ENCODE data around the gene PTPRN2. TPM values are rescaled to one million over a fixed set of nuclear protein-coding genes. Genes with fewer than 3 reads are reported as not detected.
"Not testable (repeated sequence)": the region's sequence is repeated elsewhere in the genome, so short reads cannot be mapped to it uniquely, and the experiment has no call there.

Gene PTPRN2
- total RNA-seq, 2 experiments from 2014 or later = 7.0 to 7.2 TPM

DNA sequence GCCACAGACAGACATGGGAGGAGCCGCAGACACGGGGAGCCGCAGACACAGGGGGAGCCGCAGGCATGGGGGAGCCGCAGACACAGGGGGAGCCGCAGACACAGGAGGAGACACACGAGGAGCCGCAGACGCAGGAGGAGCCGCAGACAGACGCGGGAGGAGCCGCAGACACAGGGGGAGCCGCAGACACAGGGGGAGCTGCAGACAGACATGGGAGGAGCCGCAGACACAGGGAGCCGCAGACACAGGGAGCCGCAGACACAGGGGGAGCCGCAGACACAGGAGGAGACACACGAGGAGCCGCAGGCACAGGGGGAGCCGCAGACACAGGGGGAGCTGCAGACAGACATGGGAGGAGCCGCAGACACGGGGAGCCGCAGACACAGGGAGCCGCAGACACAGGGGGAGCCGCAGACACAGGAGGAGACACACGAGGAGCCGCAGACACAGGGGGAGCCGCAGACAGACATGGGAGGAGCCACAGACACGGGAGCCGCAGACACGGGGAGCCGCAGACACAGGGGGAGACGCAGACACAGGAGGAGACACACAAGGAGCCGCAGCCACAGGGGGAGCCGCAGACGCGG, 313.8 kb downstream of the PTPRN2 start:
- CTCF ChIA-PET; POLR2A ChIA-PET; H3K9me3 Mint-ChIP-seq (ENCODE audit: insufficient read depth); H3K27me3 Mint-ChIP-seq (ENCODE audit: low read depth); H3K4me1 Mint-ChIP-seq (ENCODE audit: low read depth); DNase-seq; H3K36me3 Mint-ChIP-seq (ENCODE audit: low read depth); H3K27ac Mint-ChIP-seq; H3K4me3 Mint-ChIP-seq; ATAC-seq: not testable (repeated sequence)

DNA sequence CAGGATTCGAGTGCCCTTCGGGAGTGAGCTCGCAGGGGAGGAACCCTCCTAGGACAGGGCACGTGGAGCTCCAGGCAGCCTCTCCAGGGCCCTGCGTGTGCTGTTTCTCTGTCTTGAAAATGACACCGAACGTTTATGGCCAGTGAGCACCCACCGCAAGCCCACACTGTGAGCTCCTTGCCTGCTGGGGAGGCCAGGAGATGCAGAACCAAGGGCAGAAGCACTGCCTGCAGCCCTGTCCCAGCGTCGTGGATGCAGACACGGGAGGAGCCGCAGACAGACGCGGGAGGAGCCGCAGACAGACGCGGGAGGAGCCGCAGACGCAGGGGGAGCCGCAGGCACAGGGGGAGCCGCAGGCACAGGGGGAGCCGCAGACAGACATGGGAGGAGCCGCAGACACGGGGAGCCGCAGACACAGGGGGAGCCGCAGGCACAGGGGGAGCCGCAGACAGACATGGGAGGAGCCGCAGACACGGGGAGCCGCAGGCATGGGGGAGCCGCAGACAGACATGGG, 314.4 kb downstream of the PTPRN2 start:
- ChIA-PET POLR2A (no interaction called here), CTCF (no interaction called here)
- H3K4me3 Mint-ChIP-seq = no peak overlapping the region
- H3K27ac Mint-ChIP-seq = no peak overlapping the region
- H3K27me3 Mint-ChIP-seq (ENCODE audit: low read depth) = no peaks in the 10 kb centered on the region
- no peaks in the 10 kb centered on the region for H3K36me3 Mint-ChIP-seq (ENCODE audit: low read depth)
- DNase-seq (no peak), ATAC-seq (no peak)
- H3K9me3 Mint-ChIP-seq (ENCODE audit: insufficient read depth) = no peaks in the 10 kb centered on the region
- no peaks in the 10 kb centered on the region for H3K4me1 Mint-ChIP-seq (ENCODE audit: low read depth)

DNA sequence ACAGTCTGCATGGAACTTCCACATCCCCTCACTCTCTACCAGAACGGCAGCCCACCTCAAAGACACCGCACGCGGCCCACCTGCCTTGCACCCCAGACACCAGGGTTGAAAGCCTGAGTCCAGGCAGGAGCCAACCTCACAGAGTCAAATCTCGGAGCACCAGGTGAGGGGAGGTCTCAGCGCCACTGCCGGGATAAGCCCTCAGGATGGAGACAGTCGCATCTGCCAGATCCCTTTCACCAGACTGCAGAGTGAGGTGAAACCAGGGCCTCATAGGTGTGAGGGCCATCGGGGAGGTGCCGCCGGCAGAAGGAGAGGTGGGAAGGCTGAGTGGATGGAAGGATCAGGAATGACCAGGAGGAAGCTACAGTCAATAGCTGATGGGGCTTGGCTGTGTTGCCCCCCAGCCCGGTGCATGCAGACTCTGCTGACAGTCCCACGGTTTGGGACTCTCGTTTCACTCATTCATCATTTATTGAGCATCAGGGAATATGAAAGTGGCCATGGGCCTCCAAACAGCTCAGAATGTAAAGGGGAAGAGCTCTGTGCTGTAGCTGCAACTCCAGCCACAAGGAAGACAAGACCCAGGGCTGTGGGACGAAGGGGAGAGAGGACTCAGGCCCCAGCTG, 315.0 kb downstream of the PTPRN2 start:
- H3K27me3 Mint-ChIP-seq (ENCODE audit: low read depth) = no peaks in the 10 kb centered on the region
- no peak overlapping the region for H3K27ac Mint-ChIP-seq
- H3K9me3 Mint-ChIP-seq (ENCODE audit: insufficient read depth) = no peaks in the 10 kb centered on the region
- H3K4me3 Mint-ChIP-seq = no peak overlapping the region
- no peaks in the 10 kb centered on the region for H3K4me1 Mint-ChIP-seq (ENCODE audit: low read depth)
- no peak for DNase-seq
- POLR2A ChIA-PET = no interaction called here
- CTCF ChIA-PET = no interaction called here
- no peak for ATAC-seq
- H3K36me3 Mint-ChIP-seq (ENCODE audit: low read depth) = no peaks in the 10 kb centered on the region

DNA sequence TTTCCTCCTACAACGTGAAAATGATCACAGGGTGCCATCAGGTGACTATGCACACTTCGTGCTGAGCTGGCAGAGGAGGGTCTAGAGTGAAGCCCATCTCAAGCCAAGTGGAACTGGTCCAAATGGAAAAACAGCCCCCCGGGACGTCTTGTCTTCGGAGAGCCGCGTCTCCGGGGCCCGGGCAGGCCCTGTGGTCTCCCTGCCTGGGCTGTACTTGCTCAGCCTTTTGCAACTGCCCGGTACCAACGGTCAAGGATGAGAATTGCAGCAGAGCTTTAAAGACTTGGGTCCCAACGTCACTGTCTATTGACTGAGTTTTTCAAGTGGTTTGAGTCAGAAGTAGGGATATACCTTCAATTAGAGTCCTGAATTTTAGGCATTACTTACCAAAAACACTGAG, 315.5 kb downstream of the PTPRN2 start:
- CTCF ChIA-PET = no interaction called here
- Mint-ChIP-seq H3K36me3 (ENCODE audit: low read depth) (no peaks in the 10 kb centered on the region), H3K9me3 (ENCODE audit: insufficient read depth) (no peaks in the 10 kb centered on the region), H3K27me3 (ENCODE audit: low read depth) (no peaks in the 10 kb centered on the region), H3K4me1 (ENCODE audit: low read depth) (no peaks in the 10 kb centered on the region), H3K4me3 (no peak overlapping the region), H3K27ac (no peak overlapping the region)
- ATAC-seq (no peak), DNase-seq (no peak)
- POLR2A ChIA-PET = no interaction called here

DNA sequence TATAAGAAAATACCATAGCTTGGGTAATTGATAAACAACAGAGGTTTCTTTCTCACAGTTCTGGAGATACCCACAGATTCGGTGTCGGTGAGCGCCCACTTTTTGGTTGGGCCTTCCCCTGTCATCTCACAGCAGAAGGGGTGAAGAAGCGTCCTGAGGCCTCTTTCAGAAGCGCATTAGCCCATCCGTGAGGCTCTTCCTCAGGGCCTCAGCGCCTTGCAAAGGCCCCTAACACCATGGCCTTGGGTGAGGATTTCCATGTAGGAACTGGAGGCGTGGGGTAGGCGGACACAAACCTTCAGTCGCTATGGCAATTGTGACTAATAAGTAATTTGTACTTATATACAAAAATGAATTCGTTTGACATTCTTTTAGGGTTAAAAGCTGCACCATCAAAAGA, 316.0 kb downstream of the PTPRN2 start:
- DNase-seq (no peak), ATAC-seq (no peak)
- H3K36me3 Mint-ChIP-seq (ENCODE audit: low read depth) = no peaks in the 10 kb centered on the region
- ChIA-PET POLR2A (no interaction called here), CTCF (no interaction called here)
- H3K4me1 Mint-ChIP-seq (ENCODE audit: low read depth) = no peaks in the 10 kb centered on the region
- no peaks in the 10 kb centered on the region for H3K27me3 Mint-ChIP-seq (ENCODE audit: low read depth)
- no peak overlapping the region for H3K27ac Mint-ChIP-seq
- H3K9me3 Mint-ChIP-seq (ENCODE audit: insufficient read depth) = no peaks in the 10 kb centered on the region
- H3K4me3 Mint-ChIP-seq = no peak overlapping the region

DNA sequence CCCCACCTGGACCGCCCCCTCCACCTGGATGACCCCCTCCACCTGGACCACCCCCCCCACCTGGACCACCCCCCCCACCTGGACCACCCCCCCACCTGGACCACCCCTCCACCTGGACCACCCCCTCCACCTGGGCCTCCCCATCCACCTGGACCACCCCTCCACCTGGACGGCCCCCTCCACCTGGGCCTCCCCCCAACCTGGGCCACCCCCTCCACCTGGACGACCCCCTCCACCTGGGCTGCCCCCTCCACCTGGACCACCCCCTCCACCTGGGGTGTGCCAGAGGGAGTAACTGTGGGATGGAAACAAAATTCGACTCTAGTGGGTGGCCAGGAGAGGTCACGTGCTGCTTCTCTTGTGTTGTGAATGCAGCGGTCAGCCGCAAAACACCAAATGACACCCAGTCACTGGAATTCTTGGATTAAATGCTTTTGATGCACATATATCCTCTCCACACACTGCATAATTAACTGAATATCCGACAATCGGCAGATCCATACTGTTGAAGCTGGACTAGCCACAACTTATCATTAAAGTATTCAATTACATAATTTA, 316.7 kb downstream of the PTPRN2 start:
- ATAC-seq (no peak), DNase-seq (no peak)
- H3K27ac Mint-ChIP-seq = no peak overlapping the region
- POLR2A ChIA-PET = no interaction called here
- H3K9me3 Mint-ChIP-seq (ENCODE audit: insufficient read depth) = no peaks in the 10 kb centered on the region
- CTCF ChIA-PET = no interaction called here
- no peaks in the 10 kb centered on the region for H3K27me3 Mint-ChIP-seq (ENCODE audit: low read depth)
- H3K36me3 Mint-ChIP-seq (ENCODE audit: low read depth) = no peaks in the 10 kb centered on the region
- H3K4me3 Mint-ChIP-seq = no peak overlapping the region
- no peaks in the 10 kb centered on the region for H3K4me1 Mint-ChIP-seq (ENCODE audit: low read depth)

DNA sequence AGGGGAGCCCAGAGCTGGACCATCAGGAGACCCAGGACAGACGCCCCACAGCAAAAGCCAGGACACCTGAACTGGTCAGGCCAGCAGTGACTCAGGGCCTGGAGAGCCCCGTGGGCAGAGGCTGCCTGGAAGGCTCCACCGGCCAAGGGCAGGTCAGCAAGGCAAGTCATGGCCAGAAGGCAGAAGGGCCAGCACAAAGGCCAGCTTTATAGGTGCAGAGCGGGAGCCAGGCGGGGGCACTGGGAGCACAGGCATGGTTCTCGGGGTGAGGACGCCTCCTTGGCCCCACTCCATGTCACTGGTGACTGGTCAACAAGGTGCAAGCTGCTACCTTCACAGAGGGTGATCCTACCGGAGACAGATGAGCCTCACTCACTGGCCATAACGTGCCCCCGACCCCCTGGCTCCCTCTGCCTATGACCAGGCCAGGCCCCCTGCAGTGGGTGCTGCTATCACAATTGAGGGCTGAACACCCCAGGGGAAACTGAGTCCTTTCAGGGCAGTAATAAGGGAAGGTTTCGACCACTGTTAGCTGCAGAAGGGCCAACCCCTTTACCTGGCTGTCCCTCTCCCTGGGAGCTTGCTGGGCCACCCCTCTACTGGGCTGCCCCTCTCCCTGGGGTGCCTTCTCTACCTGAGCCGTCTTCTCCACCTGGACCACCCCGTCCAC, 317.4 kb downstream of the PTPRN2 start:
- ATAC-seq = no peak
- Mint-ChIP-seq H3K4me3 (no peak overlapping the region), H3K4me1 (ENCODE audit: low read depth) (no peaks in the 10 kb centered on the region), H3K27ac (no peak overlapping the region), H3K27me3 (ENCODE audit: low read depth) (no peaks in the 10 kb centered on the region), H3K9me3 (ENCODE audit: insufficient read depth) (no peaks in the 10 kb centered on the region), H3K36me3 (ENCODE audit: low read depth) (no peaks in the 10 kb centered on the region)
- DNase-seq = no peak
- CTCF ChIA-PET = no interaction called here
- POLR2A ChIA-PET = no interaction called here

DNA sequence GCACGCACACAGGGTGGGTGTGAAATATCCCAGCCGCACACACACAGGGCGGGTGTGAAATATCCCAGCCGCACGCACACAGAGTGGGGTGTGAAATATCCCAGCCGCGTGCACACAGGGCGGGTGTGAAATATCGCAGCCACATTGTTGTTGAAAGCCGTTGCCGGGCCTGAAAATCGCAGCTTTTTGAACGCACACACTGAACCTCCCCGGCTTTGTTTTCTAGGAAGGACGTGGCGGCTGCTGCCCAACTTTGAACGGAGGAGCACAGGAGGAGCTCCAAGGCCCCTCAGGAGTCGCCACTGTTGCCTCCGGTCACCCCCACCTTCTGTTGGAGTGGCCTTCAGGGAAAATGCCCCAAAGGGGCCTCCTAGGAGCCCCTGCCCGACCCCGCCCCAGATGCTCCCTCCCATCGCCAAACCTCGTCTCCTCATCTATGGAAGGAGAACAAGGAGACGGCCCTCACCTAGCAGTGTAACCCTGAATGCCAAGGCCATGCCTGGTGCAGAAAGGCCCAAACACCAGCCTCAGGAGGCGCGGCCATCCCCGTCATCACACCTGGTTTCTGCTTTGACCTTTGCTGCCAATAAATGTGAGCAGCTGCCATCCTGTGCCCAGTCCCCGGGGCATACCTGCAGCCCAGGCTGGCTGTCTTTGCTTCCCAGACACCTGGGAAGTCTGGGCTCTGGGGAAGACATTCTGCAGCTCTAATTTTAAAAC, 318.6 kb downstream of the PTPRN2 start:
- DNase-seq = no peak
- no peaks in the 10 kb centered on the region for H3K36me3 Mint-ChIP-seq (ENCODE audit: low read depth)
- no peak overlapping the region for H3K27ac Mint-ChIP-seq
- POLR2A ChIA-PET = no interaction called here
- no peaks in the 10 kb centered on the region for H3K9me3 Mint-ChIP-seq (ENCODE audit: insufficient read depth)
- ATAC-seq = no peak
- no peaks in the 10 kb centered on the region for H3K27me3 Mint-ChIP-seq (ENCODE audit: low read depth)
- H3K4me1 Mint-ChIP-seq (ENCODE audit: low read depth) = no peaks in the 10 kb centered on the region
- H3K4me3 Mint-ChIP-seq = no peak overlapping the region
- CTCF ChIA-PET = no interaction called here

DNA sequence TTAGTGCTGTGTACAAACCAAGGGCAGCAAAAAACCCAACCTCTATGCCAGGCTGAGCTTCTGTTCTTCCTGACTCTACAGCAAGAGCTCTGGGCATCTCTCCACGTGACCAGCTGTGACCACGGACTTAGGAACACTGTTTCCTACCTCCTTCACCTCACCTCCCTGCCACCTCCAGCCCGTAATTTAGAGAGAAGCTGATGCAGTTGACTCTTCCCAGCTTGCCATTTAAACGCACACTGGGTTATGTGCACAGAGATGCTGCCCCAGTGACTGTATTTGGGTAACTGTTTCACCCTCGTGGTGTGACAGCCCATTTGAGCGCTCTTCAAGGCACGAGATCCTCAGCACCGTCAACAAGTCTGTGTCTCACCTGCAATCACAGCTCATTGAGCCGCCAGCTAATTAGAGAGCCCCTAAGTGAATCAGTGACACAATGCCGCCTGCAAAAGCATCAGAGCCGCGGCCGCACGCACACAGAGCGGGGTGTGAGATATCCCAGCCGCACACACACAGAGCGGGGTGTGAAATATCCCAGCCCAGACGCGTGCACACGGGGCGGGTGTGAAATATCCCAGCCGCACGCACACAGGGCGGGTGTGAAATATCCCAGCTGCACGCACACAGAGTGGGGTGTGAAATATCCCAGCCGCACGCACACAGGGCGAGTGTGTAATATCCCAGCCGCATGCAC, 319.7 kb downstream of the PTPRN2 start:
- DNase-seq = no peak
- Mint-ChIP-seq H3K36me3 (ENCODE audit: low read depth) (no peaks in the 10 kb centered on the region), H3K27me3 (ENCODE audit: low read depth) (no peaks in the 10 kb centered on the region), H3K9me3 (ENCODE audit: insufficient read depth) (no peaks in the 10 kb centered on the region), H3K4me1 (ENCODE audit: low read depth) (no peaks in the 10 kb centered on the region), H3K4me3 (no peak overlapping the region), H3K27ac (no peak overlapping the region)
- POLR2A ChIA-PET = no interaction called here
- CTCF ChIA-PET = no interaction called here
- ATAC-seq = no peak

DNA sequence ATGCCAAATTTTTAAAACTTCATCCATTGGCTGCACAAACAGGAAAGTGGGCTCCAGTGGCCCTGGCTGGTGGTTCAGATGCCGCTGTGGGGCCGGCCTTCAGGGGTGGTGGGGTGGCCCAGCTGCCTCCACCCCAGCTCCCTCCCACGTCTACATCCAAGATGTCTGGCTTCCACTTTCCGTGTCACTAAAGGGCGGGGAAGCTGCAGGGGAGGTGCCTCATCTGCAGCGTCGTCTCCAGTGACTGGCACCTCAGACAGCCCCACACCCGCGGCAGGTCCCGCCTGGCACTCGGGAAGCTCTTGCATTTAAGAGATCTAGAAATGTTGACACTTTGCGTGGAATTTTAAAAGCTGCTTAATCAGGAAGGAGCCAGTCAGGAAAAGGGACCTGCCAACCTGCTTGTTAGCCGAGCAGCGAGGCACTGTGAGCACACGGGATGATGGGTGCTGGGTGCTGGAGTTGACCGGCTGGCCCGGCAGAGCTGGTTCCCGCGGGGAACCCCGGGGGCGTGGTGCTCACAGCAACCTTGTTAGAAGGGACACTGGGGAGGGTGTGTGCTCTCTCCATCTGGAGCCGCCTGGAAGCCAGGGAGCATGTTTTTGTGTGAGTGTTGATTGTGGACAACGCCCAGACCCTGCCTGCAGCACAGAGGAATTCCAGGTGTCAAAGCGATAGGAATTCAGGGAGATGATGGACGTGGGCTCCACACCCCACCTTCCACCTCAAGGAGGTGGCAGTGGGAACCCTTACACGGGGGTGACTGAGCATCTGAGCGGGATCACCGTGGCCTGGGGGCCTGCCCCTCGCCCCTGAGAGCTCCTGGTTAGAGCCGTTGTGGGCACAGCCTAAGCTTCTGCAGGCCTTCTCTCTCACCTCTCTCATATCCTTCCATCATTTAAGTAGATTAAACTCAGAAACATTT, 320.5 kb downstream of the PTPRN2 start:
- Mint-ChIP-seq H3K4me3 (no peak overlapping the region), H3K27me3 (ENCODE audit: low read depth) (no peaks in the 10 kb centered on the region), H3K4me1 (ENCODE audit: low read depth) (no peaks in the 10 kb centered on the region), H3K27ac (no peak overlapping the region), H3K9me3 (ENCODE audit: insufficient read depth) (no peaks in the 10 kb centered on the region), H3K36me3 (ENCODE audit: low read depth) (no peaks in the 10 kb centered on the region)
- ATAC-seq (no peak), DNase-seq (no peak)
- CTCF ChIA-PET = no interaction called here
- POLR2A ChIA-PET = no interaction called here

DNA sequence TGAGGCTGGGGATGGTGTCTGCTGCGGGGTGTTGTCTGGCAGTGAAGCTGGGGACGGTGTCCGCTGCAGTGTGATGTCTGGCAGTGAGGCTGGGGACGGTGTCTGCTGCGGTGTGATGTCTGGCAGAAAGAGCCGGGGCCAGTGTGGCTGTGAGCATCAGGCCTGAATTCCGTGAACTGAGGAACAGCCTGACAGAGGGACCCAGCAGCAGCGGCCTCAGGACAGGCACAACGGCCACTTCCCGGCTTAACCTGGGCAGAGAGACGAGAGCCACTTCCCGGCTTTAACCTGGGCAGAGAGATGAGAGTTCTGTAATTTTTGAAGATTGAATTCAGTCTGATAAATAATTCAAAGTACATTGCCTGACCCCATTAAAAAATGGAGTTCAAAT, 321.2 kb downstream of the PTPRN2 start:
- DNase-seq (no peak), ATAC-seq (no peak)
- H3K4me3 Mint-ChIP-seq = no peak overlapping the region
- H3K27me3 Mint-ChIP-seq (ENCODE audit: low read depth) = no peaks in the 10 kb centered on the region
- peaks cover 2% of the 10 kb centered on the region for H3K9me3 Mint-ChIP-seq (ENCODE audit: insufficient read depth)
- ChIA-PET CTCF (no interaction called here), POLR2A (no interaction called here)
- no peaks in the 10 kb centered on the region for H3K36me3 Mint-ChIP-seq (ENCODE audit: low read depth)
- H3K27ac Mint-ChIP-seq = no peak overlapping the region
- H3K4me1 Mint-ChIP-seq (ENCODE audit: low read depth) = no peaks in the 10 kb centered on the region

All from activated CD8-positive, alpha-beta T cell treated with anti-CD3 and anti-CD28 coated beads, Interleukin-2, amount 10 ng/mL, durations not matched to agents 7 days and 5 days (primary cell).